ENCODE data around the gene TIGD3. TPM values are rescaled to one million over a fixed set of nuclear protein-coding genes. Genes with fewer than 3 reads are reported as not detected.

Gene TIGD3
- total and polyA plus RNA-seq, 2 experiments from 2014 or later, result 1.2 to 3.0 TPM

- TF ChIP-seq REST (IDR thresholded peaks at IDR 0.05; ENCODE audit: unreplicated experiment), result no peak
- no peak for TF ChIP-seq CTCF (conservative IDR thresholded peaks at IDR 0.05; ENCODE audit: low read depth in 2 of 2)
- TF ChIP-seq ZNF331 (CRISPR knock-in tag; IDR thresholded peaks at IDR 0.05; ENCODE audit: low read depth), result no peak
- TF ChIP-seq ZNF114 (CRISPR knock-in tag; IDR thresholded peaks at IDR 0.05), result no peak
- TF ChIP-seq STAT1 (IDR thresholded peaks at IDR 0.05; ENCODE audit: unreplicated experiment), result no peak
- no peak for TF ChIP-seq POLR2AphosphoS5 (IDR thresholded peaks at IDR 0.05; ENCODE audit: low read depth)
- TF ChIP-seq NANOG (IDR thresholded peaks at IDR 0.05; ENCODE audit: borderline replicate concordance), result no peak
- TF ChIP-seq EZH2phosphoT487 (IDR thresholded peaks at IDR 0.05; ENCODE audit: unreplicated experiment), result no peak
- no peak for TF ChIP-seq ETS1 (IDR thresholded peaks at IDR 0.05)
Observed at GRCh38 chr11:65401803-65402248, 47.3 kb downstream of the TIGD3 start (continued).

GRCh38 chr11:65402790-65403189, 48.2 kb downstream of the TIGD3 start:
- no peaks in the 10 kb centered on the region for H3K9me2 ChIP-seq (ENCODE audit: insufficient read depth)
- H3K4me1 ChIP-seq (ENCODE audit: insufficient read depth), result 0 out of 2 replicates have a peak, but pooled peaks cover 6% of the 10 kb centered on the region
- DNase-seq (ENCODE audit: low spot score) (no peak), ATAC-seq (no peak)
- no peak overlapping the region for H3K4me2 ChIP-seq
- H3F3A ChIP-seq (replicated peaks; ENCODE audit: low read depth), result no peaks in the 10 kb centered on the region
- H4K20me1 ChIP-seq (replicated peaks; ENCODE audit: insufficient read depth), result no peaks in the 10 kb centered on the region
- no peaks in the 10 kb centered on the region for H3K36me3 ChIP-seq (ENCODE audit: insufficient read depth)
- no peaks in the 10 kb centered on the region for H3K79me2 ChIP-seq (replicated peaks; ENCODE audit: insufficient read depth)
- peaks cover 10% of the 10 kb centered on the region for H3K4me1 Mint-ChIP-seq
- H3K27ac Mint-ChIP-seq, result no peak overlapping the region
- no peaks in the 10 kb centered on the region for H3K27me3 ChIP-seq (ENCODE audit: insufficient read depth)
- no peak overlapping the region for H3K27ac ChIP-seq (ENCODE audit: low read depth)
- peaks cover 8% of the 10 kb centered on the region for H3K27me3 Mint-ChIP-seq (ENCODE audit: insufficient read depth, low read depth, poor library complexity)
- peaks cover 12% of the 10 kb centered on the region; the same call in 2 of the 3 replicates for H3K36me3 Mint-ChIP-seq (ENCODE audit: low read depth)
- H3K4me3 Mint-ChIP-seq, result no peak overlapping the region
- H3K9me3 Mint-ChIP-seq, result no peaks in the 10 kb centered on the region
- no peak overlapping the region for H2AFZ ChIP-seq
- no peak overlapping the region for H3K4me3 ChIP-seq
- no peak for TF ChIP-seq JUNB (IDR thresholded peaks at IDR 0.05; ENCODE audit: unreplicated experiment)
- TF ChIP-seq CTCF (conservative IDR thresholded peaks at IDR 0.05; ENCODE audit: low read depth in 2 of 2), result no peak
- no peak for TF ChIP-seq NANOG (IDR thresholded peaks at IDR 0.05; ENCODE audit: borderline replicate concordance)
- no peak for TF ChIP-seq EZH2phosphoT487 (IDR thresholded peaks at IDR 0.05; ENCODE audit: unreplicated experiment)
- no peak for TF ChIP-seq REST (IDR thresholded peaks at IDR 0.05; ENCODE audit: unreplicated experiment)
- no peak for TF ChIP-seq POLR2AphosphoS5 (IDR thresholded peaks at IDR 0.05; ENCODE audit: low read depth)
- TF ChIP-seq STAT1 (IDR thresholded peaks at IDR 0.05; ENCODE audit: unreplicated experiment), result no peak

All from GM23338 (cell line).